HG03064 (cell line): ENCODE data around the gene CAND2.
"Not testable (repeated sequence)": the region's sequence is repeated elsewhere in the genome, so short reads cannot be mapped to it uniquely, and the experiment has no call there.

Experiments
- ATAC-seq: cut with Tn5 transposase; IDR thresholded peaks from one replicate; pipeline ENCODE4 v1.9.1; 2021; ENCODE audit warnings: low read depth; ENCODE audit not compliant: unreplicated experiment

CAND2 gene

DNA sequence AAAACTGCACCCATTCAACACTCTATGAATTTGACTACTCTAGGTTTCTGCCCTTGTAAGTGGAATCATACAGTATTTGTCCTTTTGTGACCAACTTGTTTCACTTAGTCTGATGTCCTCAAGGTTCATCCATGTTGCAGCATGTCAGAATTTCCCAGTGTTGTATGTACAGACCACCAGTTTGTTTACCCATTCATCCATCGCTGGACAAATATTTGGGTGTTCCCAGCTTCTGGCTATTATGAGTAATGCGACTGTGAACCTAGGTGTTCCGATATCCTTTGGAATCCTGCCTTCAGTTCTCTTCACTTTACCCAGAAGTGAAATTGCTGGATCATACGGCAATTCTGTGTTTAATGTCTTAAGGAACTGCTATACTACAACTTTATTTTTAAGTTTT is 32.3 kb downstream of the CAND2 start:
- no peak for ATAC-seq

DNA sequence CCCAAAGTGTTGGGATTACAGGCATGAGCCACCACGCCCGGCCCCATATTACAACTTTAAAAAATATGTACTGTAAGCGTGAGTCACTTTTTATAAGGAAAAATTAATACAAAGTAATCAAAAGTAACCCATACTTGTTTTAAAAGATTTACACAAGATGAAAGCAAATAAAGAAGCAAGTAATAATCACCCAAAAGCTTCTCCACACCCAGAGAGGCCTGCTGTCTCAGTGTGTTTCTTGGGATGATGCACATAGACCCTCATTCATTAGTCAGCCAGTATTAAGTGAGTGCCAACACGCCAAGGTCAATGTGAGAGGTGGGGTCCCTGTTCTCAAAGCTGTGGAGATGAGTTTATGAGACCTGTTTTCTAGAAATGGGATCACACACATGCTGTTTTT is 32.9 kb downstream of the CAND2 start:
- ATAC-seq = no peak

DNA sequence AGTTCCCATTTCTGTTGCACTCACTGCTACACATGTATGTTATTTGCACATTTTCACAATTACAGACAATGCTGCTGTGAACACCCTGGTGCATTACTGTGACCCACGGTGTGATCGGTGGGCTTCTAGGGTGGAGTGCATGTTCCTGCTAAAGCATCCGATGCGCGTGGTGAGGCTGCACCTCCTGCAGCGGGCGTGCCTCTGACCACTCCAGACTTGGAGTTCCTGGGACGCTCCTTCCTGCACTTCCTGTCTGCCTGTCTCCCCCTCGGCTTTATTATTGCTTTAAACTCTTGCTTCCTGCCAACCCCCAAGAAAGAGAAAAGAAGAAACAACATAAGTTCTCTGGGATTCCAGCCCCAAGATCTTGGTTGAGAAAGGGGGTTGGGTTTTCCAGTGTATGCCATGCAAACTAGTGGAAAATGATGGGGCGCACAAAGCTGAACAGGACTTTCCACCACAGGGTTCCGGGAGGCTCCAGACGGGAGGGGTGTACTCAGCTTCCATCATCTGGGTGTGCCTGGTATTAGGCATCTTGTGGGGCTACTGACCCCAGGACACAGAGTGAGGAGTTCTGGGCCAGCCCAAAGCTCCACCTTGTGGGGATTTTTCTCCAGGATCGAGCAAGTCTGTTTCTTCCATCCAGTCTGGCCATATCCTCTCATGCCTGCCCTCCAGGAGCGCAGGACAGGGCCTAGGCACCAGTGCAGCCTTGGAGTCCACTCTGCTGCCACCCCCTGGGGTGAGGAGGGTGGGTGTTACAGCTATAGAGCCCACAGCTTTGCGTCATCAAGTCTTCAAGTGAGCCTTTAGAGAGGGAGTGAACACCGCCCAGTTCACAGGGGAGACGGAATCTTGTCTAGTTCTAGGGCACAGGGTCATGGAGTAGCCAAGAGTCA is 33.7 kb downstream of the CAND2 start:
- ATAC-seq = no peak

DNA sequence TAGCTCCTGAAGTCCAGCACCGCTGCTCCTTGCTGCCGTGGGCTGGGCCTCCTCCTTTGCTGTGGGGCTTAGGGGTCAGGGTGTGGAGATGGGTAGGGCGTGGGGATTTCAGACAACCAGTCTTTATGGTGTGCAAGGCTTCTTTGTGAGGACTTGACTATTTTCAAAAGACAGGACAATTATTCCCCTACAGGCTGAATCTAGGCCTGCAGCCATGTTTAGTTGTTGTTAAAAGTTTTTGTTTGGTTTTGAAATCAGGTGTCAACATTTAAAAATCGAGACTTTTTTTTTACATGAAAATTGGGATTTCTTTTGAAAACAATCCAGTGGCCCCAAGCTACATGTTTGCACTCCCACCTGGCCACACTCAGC is 34.3 kb downstream of the CAND2 start:
- ATAC-seq = no peak

DNA sequence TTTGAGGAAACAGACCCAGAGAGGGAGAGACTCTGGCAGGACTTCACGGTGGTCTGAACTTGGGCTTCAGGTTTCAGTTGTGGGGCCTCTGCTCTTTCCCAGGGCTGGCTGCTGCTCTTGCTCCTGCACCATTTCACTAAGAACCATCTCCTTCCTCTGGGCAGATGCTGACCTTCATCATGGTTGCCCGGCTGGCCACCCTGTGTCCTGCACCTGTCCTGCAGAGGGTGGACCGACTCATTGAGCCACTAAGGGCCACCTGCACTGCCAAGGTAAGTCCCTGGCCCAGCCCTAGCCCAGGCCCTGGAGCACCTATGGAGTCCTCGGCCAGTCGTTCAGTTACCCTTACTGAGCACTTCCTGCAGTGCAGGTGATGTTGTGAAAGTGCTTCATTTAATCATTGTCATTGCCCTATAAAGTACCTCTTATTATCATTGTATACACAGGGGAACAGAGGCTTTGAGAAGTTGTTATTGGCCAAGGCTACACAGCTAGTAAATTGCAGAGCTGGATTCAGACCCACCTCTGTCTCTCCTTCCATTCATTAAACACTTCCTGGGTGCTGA is 34.9 kb downstream of the CAND2 start:
- ATAC-seq = no peak

DNA sequence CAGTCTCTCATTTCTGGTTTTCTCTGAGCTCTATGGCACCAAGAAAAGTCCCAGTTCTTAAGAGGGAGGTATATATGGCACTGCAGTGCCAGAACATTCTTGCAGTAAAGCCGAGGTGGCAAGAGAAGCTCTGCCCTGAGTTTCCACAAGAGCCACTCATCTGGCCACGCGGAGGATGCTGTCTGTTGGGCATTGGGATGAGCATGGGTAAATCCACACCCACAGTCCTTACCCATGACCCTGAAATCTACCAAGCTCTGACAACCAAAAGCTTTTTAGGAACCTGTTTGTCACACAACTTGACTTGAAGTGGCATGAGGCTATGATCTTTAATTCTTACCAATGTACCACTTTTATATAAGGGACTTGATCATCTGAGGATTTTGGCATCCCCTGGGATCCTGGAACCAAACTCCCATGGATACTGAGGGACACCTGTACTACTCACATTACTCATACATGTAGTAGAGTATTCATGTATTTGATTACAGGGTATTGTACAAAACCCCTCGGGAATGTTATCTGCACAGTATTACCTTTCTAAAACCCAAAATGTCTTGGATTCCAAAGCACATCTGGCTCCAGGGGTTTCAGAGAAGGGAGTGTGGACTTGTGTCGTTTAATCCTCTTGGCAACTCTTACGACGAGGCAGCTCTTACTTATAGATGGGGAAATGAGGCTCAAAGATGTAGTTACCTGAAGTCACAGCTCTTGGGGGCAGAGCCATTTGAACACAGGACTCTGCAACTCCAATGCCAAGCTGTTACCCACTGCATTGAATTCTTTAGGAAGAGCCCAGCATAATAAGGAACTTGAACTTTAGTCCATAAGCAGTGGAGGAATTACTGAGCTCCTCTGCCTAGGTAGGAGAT is 36.1 kb downstream of the CAND2 start:
- ATAC-seq = no peak

DNA sequence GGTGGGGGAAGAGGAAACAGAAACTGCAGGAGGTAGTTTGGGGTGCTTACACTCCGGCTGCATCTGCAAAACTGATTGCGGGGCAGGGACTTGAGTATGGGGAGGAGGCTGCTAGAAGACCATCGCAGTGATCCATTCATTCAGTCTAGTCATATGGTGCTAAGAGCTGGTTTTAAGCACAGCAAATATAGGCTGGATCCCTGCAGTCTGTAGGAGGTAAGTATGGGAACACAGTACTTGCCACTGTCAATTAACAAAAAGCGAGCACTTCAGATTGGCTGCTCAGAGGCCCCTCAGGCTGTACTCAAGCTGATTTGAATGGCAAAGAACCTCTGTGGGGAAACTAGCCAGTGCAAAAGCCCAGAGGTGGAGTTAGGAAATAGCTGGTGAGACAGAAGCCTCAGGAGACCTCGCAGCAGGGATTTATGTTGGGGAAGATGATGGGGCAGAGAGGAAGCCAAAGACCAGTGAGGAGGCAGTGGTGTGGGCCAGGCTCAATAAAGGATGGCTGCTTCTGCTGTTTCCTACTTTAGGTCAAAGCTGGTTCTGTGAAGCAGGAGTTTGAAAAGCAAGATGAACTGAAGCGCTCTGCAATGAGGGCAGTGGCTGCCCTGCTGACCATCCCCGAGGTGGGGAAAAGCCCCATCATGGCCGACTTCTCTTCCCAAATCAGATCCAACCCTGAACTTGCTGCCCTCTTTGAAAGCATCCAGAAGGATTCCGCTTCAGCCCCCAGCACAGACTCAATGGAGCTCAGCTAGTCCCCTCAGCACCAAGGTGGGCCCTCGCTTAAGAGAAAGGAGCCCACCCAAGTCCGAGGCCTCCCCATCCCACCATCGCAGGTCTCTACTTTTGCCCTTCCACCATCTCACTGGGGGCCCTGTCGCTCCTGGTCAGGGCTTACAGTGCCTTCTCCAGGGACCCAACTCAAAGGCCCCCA is 37.0 kb downstream of the CAND2 start:
- ATAC-seq = no peak

DNA sequence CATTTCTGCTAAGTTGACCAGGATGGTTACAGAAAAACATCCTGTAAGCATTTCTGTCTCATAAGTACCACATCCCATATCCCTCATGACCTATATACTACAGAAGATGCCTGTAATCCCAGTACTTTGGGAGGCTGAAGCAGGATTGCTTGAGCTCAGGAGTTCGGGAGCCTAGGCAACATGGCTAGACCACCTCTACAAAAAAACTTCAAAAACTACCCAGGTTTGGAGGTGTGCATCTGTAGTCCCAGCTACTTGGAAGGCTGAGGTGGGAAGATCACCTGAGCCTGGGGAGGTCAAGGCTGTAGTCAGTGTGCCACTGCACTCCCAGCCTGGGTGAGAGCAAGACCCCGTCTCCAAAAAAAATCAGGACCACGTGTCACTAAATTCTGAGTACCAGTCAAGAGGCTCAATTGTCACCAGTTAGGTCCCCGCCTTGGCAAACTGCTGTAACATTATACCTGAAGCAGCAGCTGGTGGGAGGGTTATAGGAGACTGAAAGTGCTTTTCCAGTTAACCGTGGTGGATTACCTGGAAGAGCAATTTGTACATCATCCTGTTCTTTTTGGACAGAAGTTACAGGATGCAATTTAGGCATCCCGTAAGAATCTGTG is 38.7 kb downstream of the CAND2 start:
- ATAC-seq = no peak

DNA sequence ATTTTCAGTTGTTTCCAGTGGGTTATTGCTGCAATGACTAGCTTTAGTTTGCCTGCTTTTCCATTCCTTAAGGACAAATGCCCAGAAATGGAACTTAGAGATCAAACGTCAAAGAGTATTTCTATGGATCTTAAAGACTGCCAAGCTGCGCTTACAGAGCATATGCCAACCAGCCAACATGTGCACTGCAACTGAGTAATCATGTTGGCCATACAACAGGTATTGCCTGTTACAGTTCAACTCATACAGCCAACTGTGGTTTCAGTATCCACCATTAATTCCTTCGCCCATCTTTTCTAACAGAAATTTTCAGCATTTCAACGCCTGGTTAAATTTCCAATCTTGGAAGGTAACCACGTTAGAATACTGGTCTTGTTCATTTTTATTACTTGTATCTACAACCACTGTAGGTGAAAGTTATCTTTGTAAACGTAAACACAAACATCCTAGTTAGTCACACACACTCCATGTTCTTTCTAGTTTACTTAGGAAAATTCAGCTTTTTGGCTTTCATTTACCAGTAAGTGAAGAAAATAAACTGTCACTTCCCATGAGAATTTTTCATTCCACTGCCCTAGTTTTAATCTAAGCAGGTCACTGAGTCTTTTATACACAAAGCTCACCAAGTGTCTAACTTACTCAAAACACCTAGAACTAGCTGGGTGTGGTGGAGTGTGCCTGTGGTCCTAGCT is 41.0 kb downstream of the CAND2 start:
- no peak for ATAC-seq

DNA sequence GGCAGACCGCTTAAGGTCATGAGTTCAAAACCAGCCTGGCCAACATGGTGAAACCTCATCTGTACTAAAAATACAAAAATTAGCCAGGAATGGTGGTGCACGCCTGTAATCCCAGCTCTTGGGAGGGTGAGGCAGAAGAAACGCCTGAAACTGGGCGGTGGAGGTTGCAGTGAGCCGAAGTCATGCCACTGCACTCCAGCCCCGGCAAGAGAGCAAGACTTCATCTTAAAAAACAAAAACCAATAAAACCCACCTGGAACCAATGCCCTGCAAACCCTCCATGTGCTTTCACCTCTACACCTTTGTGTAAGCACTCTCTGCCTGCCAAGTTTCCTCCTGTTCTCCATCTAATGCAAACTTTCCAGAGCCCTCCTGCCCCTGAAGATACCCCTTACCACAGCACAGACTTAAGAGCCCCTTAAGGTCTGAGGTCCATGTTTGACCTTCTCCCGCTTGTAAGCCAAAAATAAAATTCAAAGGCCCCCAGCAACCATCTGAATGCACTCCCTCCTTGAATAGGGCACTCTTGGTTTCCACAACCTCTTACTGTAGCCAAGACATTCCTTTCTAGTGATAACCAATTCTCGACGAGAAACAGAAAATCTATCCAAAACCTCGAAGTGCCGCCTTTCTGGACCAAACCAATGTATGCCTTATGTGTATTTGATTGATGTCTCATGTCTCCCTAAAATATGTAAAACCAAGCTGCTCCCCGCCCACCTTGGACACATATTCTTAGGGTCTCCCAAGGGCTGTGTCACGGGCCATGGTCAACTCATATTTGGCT is 41.9 kb downstream of the CAND2 start:
- no peak for ATAC-seq

DNA sequence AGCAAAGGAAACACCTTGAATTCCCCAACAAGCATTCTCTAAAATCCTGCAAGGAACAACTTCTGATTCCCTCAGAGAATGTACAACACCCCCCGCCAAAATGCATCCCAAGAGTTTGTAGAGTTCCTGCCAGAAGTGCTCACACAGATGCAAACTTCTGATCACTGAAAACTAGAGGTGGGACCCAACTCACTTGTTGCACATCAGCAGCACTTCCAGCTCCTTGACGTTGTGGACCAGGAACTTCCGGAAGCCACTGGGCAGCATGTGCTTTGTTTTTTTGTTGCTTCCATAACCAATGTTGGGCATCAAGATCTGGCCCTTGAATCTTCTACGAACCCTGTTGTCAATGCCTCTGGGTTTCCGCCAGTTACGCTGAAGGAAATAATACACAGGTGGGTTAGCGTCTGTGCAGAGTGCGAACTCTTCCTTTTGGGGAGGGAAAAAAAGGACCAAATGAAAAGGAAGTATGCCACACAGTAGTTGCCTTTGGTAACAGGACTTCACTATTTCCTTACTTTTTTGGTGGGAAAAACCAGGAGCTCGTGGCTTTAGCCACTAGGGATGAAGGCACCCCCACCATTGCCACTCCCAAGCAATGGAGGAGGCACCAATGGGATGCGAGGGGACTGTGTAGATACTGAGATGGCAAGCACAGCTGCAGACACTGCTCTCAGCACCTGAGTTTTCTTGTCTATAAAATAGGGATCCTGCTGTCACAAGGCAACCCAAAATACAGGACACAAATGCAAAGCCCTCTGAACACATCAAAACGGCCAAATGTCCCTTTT is 42.9 kb downstream of the CAND2 start:
- no peak for ATAC-seq

DNA sequence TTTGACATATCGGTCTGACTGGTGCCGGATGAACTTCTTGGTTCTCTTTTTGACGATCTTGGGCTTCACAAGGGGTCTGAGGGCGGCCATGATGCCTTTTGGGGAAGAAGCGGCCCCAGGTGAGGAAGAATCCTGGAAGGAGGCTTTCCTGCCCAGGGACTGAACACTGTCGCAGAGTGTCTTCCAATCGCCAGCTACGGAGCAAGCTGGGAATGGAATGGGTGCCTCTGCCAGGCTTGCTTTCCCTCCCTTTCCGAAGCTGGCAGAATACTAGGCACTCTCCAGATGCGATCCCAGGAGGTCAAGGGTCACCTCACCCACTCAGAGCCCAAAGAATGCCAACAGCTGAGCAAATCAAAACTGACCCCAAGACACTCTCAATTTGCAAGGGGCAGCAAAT is 43.7 kb downstream of the CAND2 start:
- ATAC-seq = not testable (repeated sequence)

DNA sequence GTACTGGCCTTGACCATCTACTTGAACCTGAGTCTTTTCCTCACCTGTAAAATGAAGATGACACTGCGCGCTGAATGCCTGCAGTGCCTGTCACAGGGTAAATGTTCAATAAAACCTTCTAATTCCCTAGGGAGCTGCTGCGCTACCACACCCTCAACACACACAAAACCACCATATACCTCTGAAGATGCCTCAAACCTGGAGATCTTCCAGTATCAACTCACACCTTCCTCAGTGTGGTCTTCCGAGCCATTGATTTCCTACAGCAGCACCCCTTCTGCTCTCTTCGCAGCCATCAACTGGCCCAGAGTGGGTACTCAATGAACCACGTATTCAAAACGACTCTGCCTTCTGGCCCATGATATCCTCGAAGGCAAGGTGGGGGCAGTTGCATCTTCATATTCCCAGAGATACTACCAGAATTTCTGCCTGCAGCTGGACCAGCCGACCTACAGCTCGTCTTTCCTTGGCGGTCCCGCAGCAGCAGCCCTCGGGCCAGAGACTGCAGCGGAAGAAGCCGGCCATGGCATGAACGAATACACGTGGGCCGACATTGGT is 44.2 kb downstream of the CAND2 start:
- ATAC-seq = peak; percentile 27

DNA sequence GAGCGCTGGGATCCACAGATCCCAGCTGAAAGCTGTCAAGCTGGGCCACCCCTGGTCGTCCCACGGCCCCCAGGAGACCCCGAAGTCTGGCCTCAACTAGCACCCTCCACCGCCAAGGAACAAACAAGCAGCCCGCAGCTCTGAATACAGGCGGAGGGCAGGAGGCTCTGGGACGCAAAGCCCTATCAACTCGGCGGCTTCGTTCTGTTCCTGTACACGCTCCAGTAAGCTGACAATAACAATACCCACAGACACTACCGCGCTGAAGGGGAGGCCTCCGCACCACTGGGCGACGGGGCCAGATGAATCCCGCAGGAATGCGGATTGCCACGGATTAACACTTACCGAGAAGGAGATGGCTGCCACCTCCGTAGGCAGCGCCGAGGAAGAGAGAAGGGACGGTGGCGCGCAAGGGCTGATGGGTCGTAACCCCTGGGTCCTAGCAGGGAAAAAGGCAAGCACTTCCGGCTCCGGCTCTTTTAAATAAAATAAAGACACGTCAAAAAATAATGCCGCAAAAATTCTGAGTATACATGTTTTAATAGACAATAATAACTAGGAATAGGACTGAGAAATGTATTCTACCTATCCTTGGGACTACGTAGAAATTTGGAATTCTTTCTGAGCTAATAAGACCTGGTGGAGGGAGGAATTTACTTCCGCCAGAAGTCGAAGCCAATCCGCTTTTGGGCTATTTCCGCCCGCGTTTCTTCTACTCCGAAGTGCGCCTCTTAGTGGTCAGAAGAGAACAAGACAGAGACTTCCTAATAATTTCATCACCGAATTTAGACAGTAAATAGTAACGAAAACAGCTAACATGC is 44.9 kb downstream of the CAND2 start, which contains the start of gene RPL32:
RPL32 (minus strand) TSS at position 417 of the 821 bp plus-strand sequence. CDS start 1,328 bp downstream, outside the sequence.
- peak; percentile 88 for ATAC-seq

DNA sequence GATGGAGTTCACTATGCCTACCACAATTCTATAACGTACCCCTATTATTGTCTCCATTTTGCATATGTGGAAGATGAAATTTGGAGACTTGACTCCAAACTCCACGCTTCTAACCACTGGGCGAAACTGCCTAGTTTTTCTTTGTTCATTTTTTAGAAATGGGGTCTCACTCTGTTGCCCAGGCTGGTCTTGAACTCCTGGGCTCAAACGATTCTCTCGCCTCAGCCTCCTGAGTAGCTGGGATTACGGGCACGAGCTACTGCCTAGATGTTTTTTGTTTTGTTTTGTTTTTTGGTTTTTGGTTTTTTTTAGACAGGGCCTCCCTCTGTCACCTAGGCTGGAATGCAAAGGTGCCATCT is 45.5 kb downstream of the CAND2 start:
- no peak for ATAC-seq

DNA sequence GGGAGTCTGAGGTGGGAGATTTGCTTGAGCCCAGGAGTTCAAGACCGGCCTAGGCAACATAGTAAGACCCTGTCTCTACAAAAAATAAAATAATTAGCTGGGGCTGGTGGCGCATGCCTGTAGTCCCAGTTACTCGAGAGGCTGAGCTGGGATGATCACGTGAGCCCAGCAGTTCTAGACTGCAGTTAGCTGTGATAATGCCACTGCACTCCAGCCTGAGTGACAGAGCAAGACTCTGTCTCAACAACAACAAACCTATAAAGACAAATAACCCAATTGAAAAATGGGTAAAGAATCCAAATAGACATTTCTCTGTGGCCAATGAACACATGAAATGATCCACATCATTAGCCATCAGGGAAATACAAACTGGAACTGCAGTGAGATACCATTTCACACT is 46.0 kb downstream of the CAND2 start:
- no peak for ATAC-seq

DNA sequence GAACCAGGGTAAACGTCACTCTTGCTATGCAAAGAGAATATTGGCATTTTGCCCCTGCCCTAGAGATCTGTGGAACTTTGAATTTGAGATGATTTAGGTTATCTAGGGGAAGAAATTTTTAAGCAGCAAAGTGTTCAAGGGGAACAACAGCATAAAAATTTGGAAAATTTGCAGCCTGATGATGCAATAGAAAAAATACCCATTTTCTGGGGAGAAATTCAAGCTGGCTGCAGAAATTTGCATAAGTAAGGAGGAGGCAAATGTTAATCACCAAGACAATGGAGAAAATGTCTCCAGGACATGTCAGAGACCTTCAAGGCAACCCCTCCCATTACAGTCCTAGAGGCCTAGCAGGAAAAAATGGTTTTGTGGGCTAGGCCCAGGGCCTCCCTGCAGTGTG is 49.3 kb downstream of the CAND2 start:
- no peak for ATAC-seq
